Vagina (tissue), 2 donors: Measurements from ENCODE around the gene NRARP. TPM values are rescaled to one million over a fixed set of nuclear protein-coding genes. Genes with fewer than 3 reads are reported as not detected.

ENCODE experiments used
- DNase-seq, 2 donors: peaks; one replicate each; pipeline ENCODE4 v3.0.0-alpha.2; 2017; ENCODE audit errors: extremely low spot score in 2 of 2
- H3K27ac ChIP-seq: fragments of 200-600 bp; sonication (generic); one replicate; pipeline ENCODE4 v1.5.1; 2019
- H3K27me3 ChIP-seq: fragments of 200-600 bp; sonication (generic); one replicate; pipeline ENCODE4 v1.5.1; 2019
- H3K36me3 ChIP-seq, 2 donors: fragments of 200-600 bp; sonication (generic); one replicate each; pipeline ENCODE4 v1.5.1; 2017 to 2019
- H3K4me1 ChIP-seq: fragments of 200-600 bp; sonication (generic); one replicate; pipeline ENCODE4 v1.5.1; 2019
- H3K4me3 ChIP-seq, 2 donors: fragments of 200-600 bp; sonication (generic); 1 replicate in 1 of 2; 2 replicates in 1 of 2; pipeline ENCODE4 v1.5.1; 2016 to 2019
- H3K9me3 ChIP-seq: fragments of 200-600 bp; sonication (generic); one replicate; pipeline ENCODE4 v1.5.1; 2019
- POLR2A ChIP-seq, 2 donors: fragments of 450-650 bp; IDR thresholded peaks; one replicate each; pipeline ENCODE4 v1.6.1; 2017; ENCODE audit warnings: antibody characterized with exemption in 2 of 2, mild to moderate bottlenecking in 2 of 2, moderate library complexity in 2 of 2
- POLR2AphosphoS5 ChIP-seq, 2 donors: sonication (generic); formaldehyde crosslinking; IDR thresholded peaks; one replicate each; pipeline ENCODE4 v1.9.0; 2017; ENCODE audit warnings: antibody characterized with exemption in 2 of 2, mild to moderate bottlenecking in 2 of 2, low read depth in 1 of 2; ENCODE audit not compliant: insufficient read depth in 1 of 2
- intact Hi-C: fragments of 100-400 bp; cut with DNase I; formaldehyde crosslinking; loops from one replicate; pipeline ENCODE4 v1.15.1; 2023
- total RNA-seq: library from RNA; depleted of rRNA; stranded (reverse); fragments of >200 nt; gene quantifications from one replicate; pipeline ENCODE4 v1.2.3, GENCODE V29; 2016
- TF ChIP-seq, protein P1 (sequence below), 3 experiments: fragments of 450-650 bp in 2 of 3; fragments of 200-600 bp in 1 of 3; sonication (generic) in 1 of 3; IDR thresholded peaks; one replicate each; pipeline ENCODE4 v1.5.1; 2017 to 2019; ENCODE audit warnings: antibody characterized with exemption in 3 of 3, mild to moderate bottlenecking in 2 of 3, moderate library complexity in 2 of 3

Gene NRARP
- total RNA-seq, 1 donor from 2014 or later, result 29.5 TPM

DNA sequence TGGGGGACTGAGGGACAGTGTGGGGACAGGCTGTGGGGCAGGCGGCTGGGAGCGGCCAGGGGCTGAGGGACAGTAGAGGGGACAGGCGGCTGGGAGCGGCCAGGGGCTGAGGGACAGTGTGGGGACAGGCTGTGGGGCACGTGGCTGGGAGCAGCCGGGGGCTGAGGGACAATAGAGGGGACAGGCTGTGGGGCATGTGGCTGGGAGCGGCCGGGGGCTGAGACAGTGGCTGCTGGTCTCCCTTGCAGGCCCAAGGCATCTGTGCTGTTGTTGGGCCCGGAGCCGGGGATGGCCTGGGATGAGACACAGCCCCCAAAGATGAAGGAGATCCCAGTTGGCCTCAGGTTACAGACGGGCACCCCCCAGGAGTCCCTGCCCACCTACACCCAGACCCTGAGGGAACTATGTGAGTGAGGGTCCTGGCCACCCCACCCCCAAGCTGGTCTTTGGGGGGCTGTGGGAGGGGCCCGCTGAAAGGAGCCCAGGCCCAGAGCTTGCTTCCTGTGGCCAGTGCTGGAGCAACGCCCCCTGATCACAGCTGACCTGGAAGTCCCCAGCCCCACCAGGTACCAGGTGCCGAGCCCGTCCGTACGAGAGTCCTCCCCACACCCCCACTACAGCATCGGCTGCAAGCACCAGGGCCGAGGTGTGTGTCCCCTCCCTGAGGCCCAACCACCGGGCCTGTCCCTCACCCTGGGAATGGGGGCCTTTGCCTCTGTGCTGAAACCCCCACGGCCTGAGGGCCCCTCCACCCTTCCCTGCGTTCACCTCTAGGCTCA is 50.4 kb downstream of the NRARP start:
- H3K9me3 ChIP-seq, result no peaks in the 10 kb centered on the region
- H3K27me3 ChIP-seq, result no peaks in the 10 kb centered on the region
- peaks cover 21% of the 10 kb centered on the region for H3K4me1 ChIP-seq
- DNase-seq, result no peak
- TF ChIP-seq POLR2A (IDR thresholded peaks at IDR 0.05), result no peak
- H3K4me3 ChIP-seq, result no peak overlapping the region
- H3K36me3 ChIP-seq, result no peaks in the 10 kb centered on the region
- intact Hi-C loops, result no loop called here
- no peak overlapping the region for H3K27ac ChIP-seq

DNA sequence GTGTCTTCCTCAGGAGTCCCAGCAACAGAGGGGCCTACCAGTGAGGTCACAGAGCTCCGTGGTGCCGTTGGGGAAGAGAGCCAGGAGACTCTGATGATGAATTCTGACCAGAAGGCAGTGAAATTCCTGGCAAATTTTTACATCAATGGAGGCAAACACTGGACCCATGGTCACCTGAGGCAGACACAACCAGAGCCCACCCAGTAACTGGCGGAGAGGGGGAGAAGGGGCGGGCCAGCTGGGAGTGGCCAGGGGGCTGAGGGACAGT is 50.9 kb downstream of the NRARP start, which contains the start of gene STPG3:
TSS of gene STPG3 (plus strand) at position 93 of the 268 bp plus-strand sequence. CDS start at position 94, 1 bp downstream.
- H3K27ac ChIP-seq, result no peak within 1 kb of the TSS
- peaks cover 16% of the 10 kb centered on the region for H3K4me1 ChIP-seq
- DNase-seq, result no peak
- no peaks in the 10 kb centered on the region for H3K9me3 ChIP-seq
- TF ChIP-seq POLR2A (IDR thresholded peaks at IDR 0.05) (no peak), POLR2AphosphoS5 (IDR thresholded peaks at IDR 0.05; ENCODE audit: insufficient read depth in 1 of 2, low read depth in 1 of 2) (no peak)
- TF ChIP-seq, protein P1, sequence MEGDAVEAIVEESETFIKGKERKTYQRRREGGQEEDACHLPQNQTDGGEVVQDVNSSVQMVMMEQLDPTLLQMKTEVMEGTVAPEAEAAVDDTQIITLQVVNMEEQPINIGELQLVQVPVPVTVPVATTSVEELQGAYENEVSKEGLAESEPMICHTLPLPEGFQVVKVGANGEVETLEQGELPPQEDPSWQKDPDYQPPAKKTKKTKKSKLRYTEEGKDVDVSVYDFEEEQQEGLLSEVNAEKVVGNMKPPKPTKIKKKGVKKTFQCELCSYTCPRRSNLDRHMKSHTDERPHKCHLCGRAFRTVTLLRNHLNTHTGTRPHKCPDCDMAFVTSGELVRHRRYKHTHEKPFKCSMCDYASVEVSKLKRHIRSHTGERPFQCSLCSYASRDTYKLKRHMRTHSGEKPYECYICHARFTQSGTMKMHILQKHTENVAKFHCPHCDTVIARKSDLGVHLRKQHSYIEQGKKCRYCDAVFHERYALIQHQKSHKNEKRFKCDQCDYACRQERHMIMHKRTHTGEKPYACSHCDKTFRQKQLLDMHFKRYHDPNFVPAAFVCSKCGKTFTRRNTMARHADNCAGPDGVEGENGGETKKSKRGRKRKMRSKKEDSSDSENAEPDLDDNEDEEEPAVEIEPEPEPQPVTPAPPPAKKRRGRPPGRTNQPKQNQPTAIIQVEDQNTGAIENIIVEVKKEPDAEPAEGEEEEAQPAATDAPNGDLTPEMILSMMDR (IDR thresholded peaks at IDR 0.05), result no peak
- no peaks in the 10 kb centered on the region for H3K36me3 ChIP-seq
- H3K4me3 ChIP-seq, result no peak within 1 kb of the TSS
- intact Hi-C loops, result no loop called here
- no peaks in the 10 kb centered on the region for H3K27me3 ChIP-seq

DNA sequence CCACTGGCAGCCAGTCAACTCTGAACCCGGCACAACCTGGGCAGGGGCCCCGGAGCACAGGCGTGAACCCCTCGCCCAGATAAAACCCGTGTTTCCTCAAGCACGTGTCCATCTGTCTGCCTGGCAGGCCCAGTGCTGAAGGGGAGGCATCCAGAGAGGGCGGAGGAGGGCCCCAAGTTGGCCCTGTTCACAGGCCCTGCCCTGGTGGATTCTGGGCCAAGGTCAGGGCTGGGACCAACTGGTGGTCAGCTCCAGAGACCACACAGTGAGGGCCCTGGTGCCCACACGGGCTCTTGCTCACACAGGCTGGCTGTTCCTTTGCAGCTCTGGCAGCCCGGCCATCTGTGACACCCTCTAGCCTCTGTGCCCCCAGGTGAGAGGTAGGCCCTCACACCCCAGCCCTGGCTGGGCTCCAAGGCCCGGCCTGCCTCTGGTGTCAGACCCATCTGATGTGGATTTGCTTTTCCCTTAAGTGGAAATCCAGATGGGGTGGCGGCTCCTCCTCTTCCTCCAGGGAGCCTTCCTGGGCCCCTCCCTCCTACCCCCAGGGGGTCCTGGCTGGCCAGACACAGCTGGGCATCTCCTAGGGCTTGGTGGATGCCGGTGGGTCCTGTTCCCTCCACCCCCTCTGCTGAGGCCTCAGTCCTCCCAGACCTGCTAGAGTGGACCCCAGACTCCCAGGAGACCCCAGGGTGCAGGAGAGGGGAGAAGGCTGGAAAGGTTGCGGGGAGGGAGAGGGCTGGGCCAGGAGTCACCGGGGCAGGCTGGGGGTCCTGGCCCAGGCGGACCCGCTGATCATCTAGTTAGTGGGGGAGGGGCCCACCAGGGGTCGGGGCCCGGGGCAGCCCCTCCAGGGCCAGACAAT is 51.5 kb downstream of the NRARP start:
- no peaks in the 10 kb centered on the region for H3K27me3 ChIP-seq
- peaks cover 10% of the 10 kb centered on the region for H3K4me1 ChIP-seq
- no peak for DNase-seq
- no peak overlapping the region for H3K4me3 ChIP-seq
- no peak overlapping the region for H3K27ac ChIP-seq
- no peaks in the 10 kb centered on the region for H3K36me3 ChIP-seq
- no peak for TF ChIP-seq POLR2AphosphoS5 (IDR thresholded peaks at IDR 0.05; ENCODE audit: insufficient read depth in 1 of 2, low read depth in 1 of 2)
- TF ChIP-seq, protein P1 (IDR thresholded peaks at IDR 0.05), result no peak
- no peak for TF ChIP-seq POLR2A (IDR thresholded peaks at IDR 0.05)
- intact Hi-C loops, result no loop called here
- H3K9me3 ChIP-seq, result no peaks in the 10 kb centered on the region

Other genes with a start within 250 kb of the NRARP start
- gene ENTPD2, start 248.2 kb downstream of the NRARP start, total RNA-seq, result 4.9 TPM
- 2.7 TPM for gene SAPCD2, start 231.7 kb downstream of the NRARP start, total RNA-seq
- 13.3 TPM for gene UAP1L1, start 224.8 kb downstream of the NRARP start, total RNA-seq
- gene MAN1B1, start 215.3 kb downstream of the NRARP start, total RNA-seq, result 34.1 TPM
- gene DPP7, start 187.5 kb downstream of the NRARP start, total RNA-seq, result 152 TPM
- 0.74 TPM for gene GRIN1, start 163.1 kb downstream of the NRARP start, total RNA-seq
- not detected for gene LRRC26, start 132.2 kb downstream of the NRARP start, total RNA-seq
- gene TMEM210, start 130.2 kb downstream of the NRARP start, total RNA-seq, result not detected
- gene ANAPC2, start 113.7 kb downstream of the NRARP start, total RNA-seq, result 30.0 TPM
- gene SSNA1, start 113.6 kb downstream of the NRARP start, total RNA-seq, result 49.8 TPM
- 6.9 TPM for gene TPRN, start 101.5 kb downstream of the NRARP start, total RNA-seq
- 24.6 TPM for gene TMEM203, start 96.6 kb downstream of the NRARP start, total RNA-seq
- 12.0 TPM for gene NDOR1, start 96.6 kb downstream of the NRARP start, total RNA-seq
- 0.98 TPM for gene RNF208, start 80.0 kb downstream of the NRARP start, total RNA-seq
- 24.3 TPM for gene CYSRT1, start 77.1 kb downstream of the NRARP start, total RNA-seq
- gene RNF224, start 74.8 kb downstream of the NRARP start, total RNA-seq, result 0.74 TPM
- gene SLC34A3, start 71.4 kb downstream of the NRARP start, total RNA-seq, result not detected
- gene TUBB4B, start 61.0 kb downstream of the NRARP start, total RNA-seq, result 312 TPM
- gene STPG3, start 51.0 kb downstream of the NRARP start, total RNA-seq, result not detected
- 44.0 TPM for gene NELFB, start 46.9 kb downstream of the NRARP start, total RNA-seq
- 13.0 TPM for gene TOR4A, start 24.5 kb downstream of the NRARP start, total RNA-seq
- gene EXD3, start 120.9 kb upstream of the NRARP start, total RNA-seq, result 35.6 TPM
- 2.9 TPM for gene NOXA1, start 121.1 kb upstream of the NRARP start, total RNA-seq
- gene ENTPD8, start 139.1 kb upstream of the NRARP start, total RNA-seq, result not detected
- 35.1 TPM for gene NSMF, start 157.1 kb upstream of the NRARP start, total RNA-seq
- gene PNPLA7, start 248.1 kb upstream of the NRARP start, total RNA-seq, result 16.2 TPM
- 83.7 TPM for gene MRPL41, start 249.6 kb upstream of the NRARP start, total RNA-seq